ENCODE measurements around the gene CSNK2A1. TPM values are rescaled to one million over a fixed set of nuclear protein-coding genes. Genes with fewer than 3 reads are reported as not detected.

The CSNK2A1 gene
- polyA plus RNA-seq, 1 donor from 2014 or later = 255 TPM

GRCh38 chr20:527571-527886 lies 16.1 kb downstream of the CSNK2A1 start:
- Histone ChIP-seq H3K9me2 (ENCODE audit: insufficient read depth, low read length) (no peaks in the 10 kb centered on the region), H3K4me3 (ENCODE audit: low read length) (no peak overlapping the region), H3K4me2 (ENCODE audit: low read length) (no peak overlapping the region), H3K36me3 (ENCODE audit: insufficient read depth, low read length) (peaks cover 16% of the 10 kb centered on the region), H4K20me1 (ENCODE audit: insufficient read depth) (no peaks in the 10 kb centered on the region), H3K9ac (ENCODE audit: low read length) (no peak overlapping the region), H3F3A (ENCODE audit: insufficient read depth, low read length, poor library complexity, severe bottlenecking) (no peaks in the 10 kb centered on the region), H3K27me3 (ENCODE audit: insufficient read depth, low read depth, low read length) (no peaks in the 10 kb centered on the region), H3K79me2 (replicated peaks; ENCODE audit: insufficient read depth, low read length) (peaks cover 96% of the 10 kb centered on the region), H3K9me3 (ENCODE audit: low read length) (peaks cover 15% of the 10 kb centered on the region), H3K27ac (ENCODE audit: low read length) (no peak overlapping the region), H2AFZ (ENCODE audit: low read depth, low read length) (no peak overlapping the region)
- no peak for TF ChIP-seq SMC3 (conservative IDR thresholded peaks at IDR 0.05; ENCODE audit: poor library complexity)
- no peak for TF ChIP-seq MXI1 (conservative IDR thresholded peaks at IDR 0.05; ENCODE audit: poor library complexity, severe bottlenecking)
- TF ChIP-seq EZH2 (IDR thresholded peaks at IDR 0.05; ENCODE audit: borderline replicate concordance, insufficient read depth, low read length, poor library complexity, severe bottlenecking) = no peak
- no peak for TF ChIP-seq EP300 (conservative IDR thresholded peaks at IDR 0.05; ENCODE audit: poor library complexity, severe bottlenecking)
- no peak for TF ChIP-seq CTCF (IDR thresholded peaks at IDR 0.05; ENCODE audit: poor library complexity, severe bottlenecking)

- Histone ChIP-seq H4K20me1 (ENCODE audit: insufficient read depth) (no peaks in the 10 kb centered on the region), H3K79me2 (replicated peaks; ENCODE audit: insufficient read depth, low read length) (peaks cover 91% of the 10 kb centered on the region), H3F3A (ENCODE audit: insufficient read depth, low read length, poor library complexity, severe bottlenecking) (no peaks in the 10 kb centered on the region)
Measured at GRCh38 chr20:521860-522259, 21.7 kb downstream of the CSNK2A1 start.

More at GRCh38 chr20:521860-522259, 21.7 kb downstream of the CSNK2A1 start:
- H3K36me3 ChIP-seq (ENCODE audit: insufficient read depth, low read length) = peaks cover 8% of the 10 kb centered on the region
- peaks cover under 1% of the 10 kb centered on the region for H3K9me3 ChIP-seq (ENCODE audit: low read length)
- no peaks in the 10 kb centered on the region for H3K27me3 ChIP-seq (ENCODE audit: insufficient read depth, low read depth, low read length)
- no peak for TF ChIP-seq EP300 (conservative IDR thresholded peaks at IDR 0.05; ENCODE audit: poor library complexity, severe bottlenecking)
- TF ChIP-seq POLR2AphosphoS5 (IDR thresholded peaks at IDR 0.05) = no peak
- TF ChIP-seq EZH2 (IDR thresholded peaks at IDR 0.05; ENCODE audit: borderline replicate concordance, insufficient read depth, low read length, poor library complexity, severe bottlenecking) = no peak
- TF ChIP-seq TAF1 (IDR thresholded peaks at IDR 0.05; ENCODE audit: low read depth) = no peak
- TF ChIP-seq REST (IDR thresholded peaks at IDR 0.05; ENCODE audit: borderline replicate concordance) = no peak
- TF ChIP-seq RAD21 (conservative IDR thresholded peaks at IDR 0.05) = no peak
- no peak for TF ChIP-seq SMC3 (conservative IDR thresholded peaks at IDR 0.05; ENCODE audit: poor library complexity)
- TF ChIP-seq CTCF (IDR thresholded peaks at IDR 0.05; ENCODE audit: poor library complexity, severe bottlenecking) = no peak
- no peak for TF ChIP-seq MXI1 (conservative IDR thresholded peaks at IDR 0.05; ENCODE audit: poor library complexity, severe bottlenecking)
- no peaks in the 10 kb centered on the region for H3K9me2 ChIP-seq (ENCODE audit: insufficient read depth, low read length)
- H3K4me2 ChIP-seq (ENCODE audit: low read length) = no peak overlapping the region
- H3K9ac ChIP-seq (ENCODE audit: low read length) = no peak overlapping the region
- no peak overlapping the region for H3K27ac ChIP-seq (ENCODE audit: low read length)
- H2AFZ ChIP-seq (ENCODE audit: low read depth, low read length) = no peak overlapping the region
- no peak overlapping the region for H3K4me3 ChIP-seq (ENCODE audit: low read length)
